MV-4-11 (cell line): ENCODE data around the gene OGN.

Source experiments
- DNase-seq: peaks from one replicate; lab custom pipeline; 2025; lab: John Stamatoyannopoulos, UW

Gene OGN, protein sequence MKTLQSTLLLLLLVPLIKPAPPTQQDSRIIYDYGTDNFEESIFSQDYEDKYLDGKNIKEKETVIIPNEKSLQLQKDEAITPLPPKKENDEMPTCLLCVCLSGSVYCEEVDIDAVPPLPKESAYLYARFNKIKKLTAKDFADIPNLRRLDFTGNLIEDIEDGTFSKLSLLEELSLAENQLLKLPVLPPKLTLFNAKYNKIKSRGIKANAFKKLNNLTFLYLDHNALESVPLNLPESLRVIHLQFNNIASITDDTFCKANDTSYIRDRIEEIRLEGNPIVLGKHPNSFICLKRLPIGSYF

DNA sequence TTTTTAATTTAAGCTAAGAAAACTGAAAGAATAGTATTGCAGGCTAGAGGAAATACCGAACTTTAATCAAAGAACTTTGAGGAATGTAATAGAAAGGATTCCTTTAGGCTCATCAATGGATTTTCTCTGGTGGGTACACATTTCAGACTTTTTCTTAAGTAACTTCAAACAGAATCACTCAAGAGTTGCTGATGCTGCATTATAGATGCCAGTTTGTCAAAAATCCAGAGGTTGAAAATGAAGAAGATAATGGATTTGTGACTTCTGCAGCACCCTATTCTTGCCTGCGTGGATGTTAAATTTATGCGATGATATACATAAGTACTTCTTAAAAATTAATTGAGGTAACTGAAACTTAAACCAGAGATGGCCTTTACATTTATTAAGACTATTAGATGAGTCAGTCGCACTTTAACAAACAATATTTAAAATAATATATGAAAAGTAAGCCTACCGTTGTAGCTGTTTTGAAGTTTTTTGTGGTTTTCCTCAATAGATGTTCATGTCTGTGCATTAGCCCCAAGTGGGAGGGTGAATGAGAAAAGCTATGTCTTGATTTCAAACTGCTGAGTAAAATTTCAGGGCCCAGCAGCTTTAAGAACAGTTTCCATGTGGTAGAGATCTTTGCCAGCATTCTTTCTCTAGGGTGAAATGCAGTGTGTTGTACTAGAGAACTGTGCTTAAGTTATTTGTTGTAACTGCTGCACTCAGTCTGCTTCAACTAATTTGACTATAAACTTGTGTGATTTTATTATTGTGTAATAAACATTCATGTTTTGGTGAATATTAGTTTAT is at the start of gene OGN:
TSS of gene OGN (minus strand) at position 537 of the 795 bp plus-strand sequence. CDS start 1,171 bp downstream, outside the sequence.
- DNase-seq = no peak

DNA sequence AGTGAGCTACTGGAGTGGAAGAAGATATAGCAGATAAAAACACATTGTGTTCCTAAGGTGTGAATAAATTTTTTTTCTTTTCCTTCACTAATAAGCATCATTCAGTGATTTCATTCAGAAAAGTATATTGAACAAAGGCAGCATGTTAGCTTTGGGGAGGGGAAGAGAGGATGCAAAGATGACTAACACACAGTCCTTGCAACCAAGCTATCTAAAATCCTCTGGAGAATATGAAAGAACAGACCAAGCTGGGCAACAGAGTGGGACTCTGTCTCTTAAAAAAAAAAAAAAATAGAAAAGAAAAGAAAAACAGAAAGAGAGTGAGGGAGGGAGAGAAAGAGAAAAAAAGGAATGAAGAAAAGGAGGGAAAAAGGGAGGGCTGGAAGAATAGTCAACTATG is 42.2 kb upstream of the OGN start:
- no peak for DNase-seq

DNA sequence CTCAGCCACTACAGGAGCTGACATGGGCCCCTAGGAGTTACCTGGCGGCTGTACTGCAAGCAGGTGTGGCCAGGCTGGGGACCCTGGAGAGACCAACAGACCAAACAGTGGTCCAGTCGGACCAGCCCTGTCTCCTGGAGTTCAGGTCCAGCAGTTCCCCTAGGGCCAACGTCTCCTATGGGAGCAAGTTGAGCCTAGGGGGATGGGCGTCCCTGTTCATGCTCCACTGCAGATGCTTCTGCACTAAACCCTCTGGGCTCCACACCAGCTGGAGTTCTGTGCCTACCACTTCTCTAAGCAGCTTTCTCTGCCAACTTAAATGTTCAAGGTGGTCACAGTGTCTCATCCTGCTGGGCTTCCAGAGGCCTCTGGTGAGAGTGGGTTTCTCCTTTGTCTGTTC is 40.5 kb upstream of the OGN start:
- DNase-seq = no peak

DNA sequence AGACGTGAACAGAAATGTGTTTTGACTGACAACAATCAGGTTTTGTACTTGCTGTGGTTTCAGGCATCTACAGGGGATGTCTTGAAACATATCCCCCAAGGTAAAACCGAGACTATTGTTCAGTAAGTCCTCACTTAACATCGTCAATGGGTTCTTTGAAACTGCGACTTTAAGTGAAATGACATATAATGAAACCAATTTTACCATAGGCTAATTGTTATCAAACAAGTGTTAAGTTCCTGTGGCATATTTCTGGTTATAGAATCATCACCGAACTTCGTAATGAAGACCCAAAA is 36.3 kb upstream of the OGN start:
- no peak for DNase-seq

DNA sequence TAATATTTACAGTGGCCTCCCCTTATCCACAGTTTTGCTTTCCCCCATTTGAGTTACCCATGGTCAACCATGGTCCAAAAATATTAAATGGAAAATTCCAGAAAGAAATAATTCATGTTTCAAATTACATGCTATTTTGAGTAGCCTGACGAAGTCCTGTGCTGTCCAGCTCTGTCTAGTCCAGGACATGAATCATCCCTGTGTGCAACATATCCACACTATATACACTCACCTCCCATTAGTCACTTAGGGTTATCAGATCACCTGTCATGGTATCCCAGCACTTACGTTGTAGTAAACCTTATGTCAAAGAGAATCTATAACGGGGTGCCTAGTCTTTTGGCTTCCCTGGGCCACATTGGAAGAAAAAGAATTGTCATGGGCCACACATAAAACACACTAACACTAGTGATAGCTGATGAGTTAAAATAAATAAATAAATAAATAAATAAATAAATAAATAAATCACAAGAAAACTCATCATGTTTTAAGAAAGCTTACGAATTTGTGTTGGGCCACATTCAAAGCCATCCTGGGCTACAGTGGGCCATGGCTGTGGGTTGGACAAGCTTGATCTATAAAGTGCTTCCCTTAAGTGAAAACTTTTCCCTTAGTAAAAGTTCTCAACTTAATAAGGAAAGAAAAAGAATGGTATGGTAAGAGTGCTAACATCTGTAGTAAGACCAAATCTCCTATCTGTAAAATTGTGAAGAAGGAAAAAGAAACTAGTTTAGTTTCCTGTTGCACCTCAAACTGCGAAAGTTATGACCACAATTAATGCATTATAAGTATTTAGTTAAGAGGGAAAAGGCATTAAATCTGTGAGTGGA is 35.8 kb upstream of the OGN start:
- no peak for DNase-seq

DNA sequence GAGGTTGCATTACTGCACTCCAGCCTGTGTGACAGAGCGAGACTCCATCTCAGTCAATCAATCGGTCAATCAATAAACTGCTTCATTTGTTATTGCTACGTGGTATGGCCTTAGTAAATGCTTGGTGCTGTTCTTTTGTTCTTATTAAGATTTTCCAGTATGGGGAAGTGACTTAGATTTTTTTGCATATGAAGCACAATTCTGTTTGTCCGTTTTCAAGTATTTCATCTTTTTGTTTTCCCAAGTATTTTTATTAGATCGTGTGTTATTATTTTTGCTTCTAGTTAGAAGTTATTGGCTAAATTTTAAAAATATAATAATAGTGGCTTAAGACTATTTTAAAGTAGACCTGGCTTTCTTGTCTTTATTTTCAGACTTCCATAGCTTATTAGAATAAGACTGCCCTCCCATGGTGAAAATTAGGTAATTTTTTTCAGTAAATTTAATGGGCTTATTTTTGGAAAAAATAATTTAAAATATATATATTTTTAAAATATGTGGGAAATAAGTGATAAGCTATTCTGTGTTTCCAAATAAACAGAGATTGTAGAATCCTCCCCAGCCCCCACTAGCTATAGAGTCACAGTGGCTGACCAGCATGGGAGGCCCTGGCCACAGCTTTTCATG is 34.6 kb upstream of the OGN start:
- DNase-seq = peak; percentile 12

DNA sequence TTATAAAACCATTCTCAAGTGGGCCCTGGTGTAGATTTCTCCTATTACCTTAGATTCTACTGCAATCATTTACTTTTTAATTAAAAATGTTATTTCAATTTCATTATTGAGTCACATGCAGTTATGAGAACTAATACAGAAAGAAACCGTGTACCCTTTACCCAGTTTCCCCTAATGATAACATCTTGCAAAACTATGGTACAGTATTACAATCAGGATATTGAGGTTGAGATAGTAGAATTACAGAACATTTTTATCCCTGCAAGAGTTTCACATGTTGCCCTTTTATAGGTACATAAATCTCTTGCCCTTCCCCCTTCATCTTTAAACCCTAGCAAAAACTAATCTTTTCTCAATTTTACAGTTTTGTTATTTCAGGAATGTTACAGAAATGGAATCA is 30.9 kb upstream of the OGN start:
- DNase-seq = no peak

DNA sequence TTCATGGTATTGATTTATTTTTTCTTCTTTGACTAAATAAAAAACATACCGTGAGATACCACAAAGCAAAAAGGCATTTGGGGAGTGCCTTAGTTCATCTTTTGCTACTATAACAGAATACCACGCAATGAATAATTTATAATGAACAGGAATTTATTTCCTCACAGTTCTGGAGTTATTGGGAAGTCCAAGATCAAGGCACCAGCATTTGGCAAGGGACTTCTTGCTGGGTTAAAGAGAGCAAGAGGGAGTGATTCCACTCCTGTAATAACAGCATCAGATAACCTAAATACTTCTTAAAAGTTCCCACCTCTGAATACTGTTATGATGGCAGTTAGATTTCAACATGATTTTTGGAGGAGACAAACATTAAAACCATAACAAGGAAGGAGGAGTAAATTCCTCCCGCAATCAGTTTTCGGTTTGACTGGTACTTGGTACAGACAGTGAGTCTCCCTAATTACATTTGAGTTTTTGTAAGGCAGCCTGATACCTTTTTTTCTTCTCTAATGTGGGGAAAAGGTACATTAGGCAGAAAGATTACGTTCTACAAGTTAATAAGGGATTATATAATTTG is 28.7 kb upstream of the OGN start:
- no peak for DNase-seq

DNA sequence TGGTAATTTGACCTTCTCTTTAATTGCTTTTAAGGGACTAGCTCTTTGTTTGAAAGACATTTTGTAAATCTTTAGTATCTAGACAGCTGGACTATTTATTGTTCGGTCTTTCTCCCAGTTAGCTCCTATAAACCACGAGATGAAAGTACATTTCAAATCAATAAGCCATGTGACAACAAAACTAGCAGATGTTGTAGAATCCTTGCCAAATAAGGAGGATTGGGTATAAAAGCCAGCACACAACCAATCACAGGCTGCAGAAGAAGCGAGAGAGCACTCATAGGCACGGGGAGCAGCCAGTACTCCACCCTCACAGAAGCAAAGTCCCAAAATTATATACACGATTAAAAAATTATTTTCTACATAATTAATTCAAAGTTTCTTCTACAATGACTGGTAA is 28.0 kb upstream of the OGN start:
- DNase-seq = no peak

DNA sequence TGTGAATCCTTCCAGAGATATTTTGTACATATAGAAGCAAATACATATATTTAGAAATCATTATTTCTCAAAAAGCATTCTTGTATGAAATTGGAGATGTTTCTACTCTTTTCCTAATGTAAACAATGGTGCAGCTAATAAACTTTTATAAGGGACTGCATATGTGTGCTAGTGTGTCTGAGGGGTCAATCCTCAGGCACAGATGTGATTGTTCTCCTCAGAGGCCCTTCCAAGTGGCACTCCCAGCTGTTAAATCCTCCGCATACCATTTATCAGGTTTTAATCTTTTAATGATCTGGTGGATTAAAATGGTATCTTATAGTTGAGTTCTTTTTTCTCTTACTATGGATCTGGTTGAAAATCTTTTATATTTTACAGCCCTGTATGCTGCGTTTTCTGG is 25.5 kb upstream of the OGN start:
- no peak for DNase-seq

DNA sequence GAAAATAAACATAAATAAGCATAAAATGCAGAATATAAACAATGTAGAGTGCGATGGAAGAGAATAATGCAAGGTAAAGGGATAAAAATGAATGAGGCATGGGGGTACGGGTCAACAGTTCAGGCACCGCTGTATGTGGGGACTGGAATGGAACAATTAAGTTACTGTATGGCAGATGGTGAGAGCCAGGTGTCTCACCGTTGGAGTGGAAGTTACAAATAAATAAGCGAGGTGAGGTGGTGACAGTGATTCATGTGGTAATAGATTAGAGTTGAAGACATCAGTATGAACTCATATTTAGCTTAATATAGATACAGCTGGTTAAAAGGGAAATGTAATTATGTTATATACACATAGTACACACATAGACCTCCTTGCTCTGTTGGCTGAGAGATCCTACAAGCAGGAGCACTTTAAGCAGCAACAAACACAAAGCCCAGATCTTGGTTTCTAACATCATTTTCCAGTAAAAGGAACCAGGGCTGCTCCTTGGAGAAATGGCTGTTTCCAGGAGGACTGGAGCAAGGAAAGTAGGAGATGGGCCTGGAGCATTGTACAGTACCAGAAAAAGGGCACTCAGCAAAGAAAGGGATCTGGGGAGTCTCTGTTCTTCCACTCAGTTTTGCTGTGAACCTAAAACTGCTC is 22.2 kb upstream of the OGN start:
- DNase-seq = no peak

DNA sequence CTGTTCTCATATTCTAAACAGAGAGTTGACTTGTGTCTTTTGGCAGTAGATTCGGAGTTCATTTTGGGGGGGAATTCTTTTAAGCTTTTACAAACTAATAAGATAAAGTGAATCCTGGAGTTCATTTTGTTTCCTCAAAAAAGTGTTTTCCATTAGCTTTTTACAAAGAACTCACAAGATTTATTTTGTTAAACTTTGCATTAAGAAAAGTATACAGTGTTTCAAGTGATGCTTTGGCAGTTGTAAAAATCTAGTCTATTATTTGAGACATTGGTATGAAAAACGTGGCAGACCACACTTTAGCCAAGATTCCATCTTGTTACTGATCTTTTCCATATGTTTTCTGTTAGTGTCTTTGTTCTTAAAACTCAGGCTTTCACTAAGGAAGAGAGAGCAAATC is 21.1 kb upstream of the OGN start:
- DNase-seq = no peak

DNA sequence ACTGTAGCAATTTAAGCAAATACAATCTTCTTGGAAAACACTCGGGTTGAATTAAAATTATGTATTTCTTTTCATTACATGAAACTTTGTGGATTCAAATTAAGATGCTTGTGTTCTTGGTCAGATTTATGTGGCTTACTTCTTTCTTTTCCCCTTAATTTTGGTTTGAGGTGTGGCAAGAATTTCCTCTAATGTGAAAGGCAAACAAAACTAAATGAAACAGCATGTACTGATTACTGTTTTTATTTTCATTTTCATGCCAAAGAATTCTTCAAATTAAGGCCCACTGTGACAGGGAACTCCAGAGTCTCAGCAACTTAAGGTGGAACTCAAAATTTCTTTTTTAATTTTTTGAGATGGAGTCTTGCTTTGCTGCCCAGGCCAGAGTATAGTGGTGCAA is 20.0 kb upstream of the OGN start, which contains the start of gene OMD:
TSS of gene OMD (minus strand) at position 132 of the 400 bp plus-strand sequence. CDS start 6,913 bp downstream, outside the sequence.
- DNase-seq = no peak

DNA sequence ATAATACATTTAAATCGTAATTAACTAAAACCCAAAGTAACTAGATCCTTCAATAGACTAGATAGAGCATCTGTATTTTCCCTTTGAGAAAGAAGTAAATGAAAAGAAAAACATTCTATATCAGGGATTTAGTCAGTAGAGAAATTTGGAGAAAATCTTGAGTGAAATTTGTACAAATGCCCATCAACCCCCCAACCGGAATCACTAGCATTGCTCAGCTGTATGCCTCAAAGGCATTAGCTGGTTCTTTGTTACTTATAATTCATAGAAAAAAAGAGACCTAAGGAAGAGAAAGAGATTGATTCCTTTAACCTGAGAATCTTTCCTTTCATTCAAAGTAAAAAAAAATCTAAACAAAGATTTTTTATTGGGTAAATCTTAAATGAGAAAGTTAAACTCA is 19.2 kb upstream of the OGN start:
- DNase-seq = no peak

DNA sequence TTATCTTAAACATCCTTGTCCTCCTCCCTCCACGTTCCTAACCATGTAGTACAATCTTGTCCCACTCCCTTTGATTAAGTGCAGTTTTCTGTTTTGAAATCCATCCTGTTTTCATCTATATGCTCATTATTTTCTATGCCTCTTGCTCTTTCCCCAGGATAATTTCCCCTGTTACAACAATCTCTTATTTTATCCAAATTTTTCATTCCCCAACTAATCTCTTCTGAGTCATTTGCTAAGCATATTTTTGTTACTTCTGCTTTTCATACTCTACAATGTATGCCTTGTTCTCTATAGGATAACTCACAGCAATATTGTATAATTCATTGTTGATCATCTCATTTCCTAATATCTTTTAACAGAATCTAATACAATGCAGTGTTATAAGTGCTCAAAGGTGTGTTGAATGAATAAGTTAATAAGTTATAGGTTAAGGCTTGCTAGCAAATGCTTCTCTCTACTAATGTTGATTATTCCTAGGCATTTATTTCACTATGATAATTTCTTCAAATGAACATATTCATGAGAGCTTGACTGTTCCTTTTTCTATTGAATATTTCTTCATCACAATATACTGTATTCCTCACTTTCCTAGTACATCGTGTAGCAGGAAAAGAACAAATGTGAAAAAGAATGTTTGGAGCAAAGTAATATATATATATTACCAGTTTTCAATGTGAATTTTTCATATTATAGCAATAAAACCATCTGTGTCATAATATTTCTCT is 18.4 kb upstream of the OGN start:
- peak; percentile 65 for DNase-seq

DNA sequence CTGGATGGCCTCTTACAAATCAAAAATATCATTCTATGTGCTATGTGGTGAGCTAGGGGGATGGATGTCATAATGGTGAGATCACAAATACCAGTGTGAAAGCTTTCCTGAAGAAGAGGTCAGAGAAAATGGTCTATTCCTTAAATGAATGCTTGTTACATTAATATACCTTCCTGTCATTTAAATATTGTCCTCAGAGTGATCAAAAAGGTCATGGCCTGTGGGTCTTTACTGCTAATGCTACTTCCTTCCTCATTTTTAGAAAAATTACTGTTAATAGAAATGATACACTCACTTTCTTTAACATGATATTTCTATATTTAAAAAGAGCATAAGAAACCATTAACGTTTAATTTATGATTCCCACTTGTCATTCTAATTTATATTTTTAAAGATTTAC is 10.2 kb upstream of the OGN start:
- peak; percentile 43 for DNase-seq

DNA sequence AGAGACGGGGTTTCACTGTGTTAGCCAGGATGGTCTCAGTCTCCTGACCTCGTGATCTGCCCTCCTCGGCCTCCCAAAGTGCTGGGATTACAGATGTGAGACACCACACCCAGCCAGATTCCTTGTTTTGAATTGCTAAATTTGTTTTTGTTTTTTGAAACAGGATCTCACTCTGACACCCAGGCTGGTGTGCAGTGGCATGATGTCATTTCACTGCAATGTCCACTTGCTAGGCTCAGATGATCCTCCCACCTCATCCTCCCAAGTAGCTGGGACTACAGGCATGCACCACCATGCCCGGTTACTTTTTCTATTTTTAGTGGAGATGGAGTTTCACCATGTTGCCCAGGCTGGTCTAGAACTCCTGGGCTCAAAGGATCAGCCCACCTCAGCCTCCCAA is 6.8 kb upstream of the OGN start:
- peak; percentile 23 for DNase-seq

DNA sequence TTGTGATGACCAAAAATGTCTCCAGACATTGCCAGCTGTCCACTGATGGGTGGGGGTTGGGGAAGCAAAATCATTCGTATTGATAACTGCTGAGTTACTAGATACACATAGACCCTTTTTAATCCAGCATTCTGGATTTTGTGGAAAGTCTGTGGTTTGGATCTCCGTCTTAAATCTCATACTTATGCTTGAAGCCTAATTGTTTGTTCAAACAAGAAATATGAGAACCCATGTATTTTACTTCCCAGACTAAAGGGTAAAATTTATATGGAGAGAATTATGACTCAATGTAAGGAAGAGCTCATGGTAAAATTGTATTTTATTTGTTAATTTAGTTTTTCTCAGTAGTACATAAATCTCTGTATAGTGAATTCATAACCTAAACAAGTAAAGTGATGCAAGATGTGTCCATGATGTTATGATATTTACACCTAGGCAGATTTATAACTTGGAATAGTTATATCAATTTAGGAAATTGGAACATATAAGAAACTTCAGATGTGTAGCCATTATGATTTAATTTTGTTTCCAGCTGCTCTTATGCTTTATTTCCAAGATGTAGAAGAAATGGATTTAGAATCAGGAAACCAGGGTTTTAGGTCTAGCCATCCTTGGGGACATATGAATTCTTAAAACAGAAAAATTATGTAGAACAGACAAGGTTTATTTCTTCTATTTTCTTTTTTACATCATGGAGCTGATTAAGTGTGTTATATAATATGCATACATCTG is 4.5 kb upstream of the OGN start:
- DNase-seq = no peak

DNA sequence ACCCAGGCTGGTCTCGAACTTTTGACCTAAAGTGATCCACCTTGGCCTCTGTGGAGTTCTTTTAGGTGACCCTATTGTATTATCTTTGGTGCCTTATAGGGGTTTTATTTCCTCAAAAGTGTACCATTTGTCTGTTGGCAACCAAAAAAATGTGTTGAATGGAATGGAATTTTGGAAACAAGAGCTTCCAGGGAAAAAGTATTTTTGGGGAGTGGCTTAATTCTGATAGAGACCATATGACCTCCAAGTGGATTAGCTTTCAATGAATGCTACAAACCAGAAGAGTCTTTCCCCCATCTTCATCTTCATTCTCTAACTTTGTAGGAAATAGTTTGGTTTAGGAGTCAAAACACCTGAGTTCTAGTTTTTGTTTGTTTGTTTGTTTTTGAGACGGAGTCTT is 3.4 kb upstream of the OGN start:
- no peak for DNase-seq

DNA sequence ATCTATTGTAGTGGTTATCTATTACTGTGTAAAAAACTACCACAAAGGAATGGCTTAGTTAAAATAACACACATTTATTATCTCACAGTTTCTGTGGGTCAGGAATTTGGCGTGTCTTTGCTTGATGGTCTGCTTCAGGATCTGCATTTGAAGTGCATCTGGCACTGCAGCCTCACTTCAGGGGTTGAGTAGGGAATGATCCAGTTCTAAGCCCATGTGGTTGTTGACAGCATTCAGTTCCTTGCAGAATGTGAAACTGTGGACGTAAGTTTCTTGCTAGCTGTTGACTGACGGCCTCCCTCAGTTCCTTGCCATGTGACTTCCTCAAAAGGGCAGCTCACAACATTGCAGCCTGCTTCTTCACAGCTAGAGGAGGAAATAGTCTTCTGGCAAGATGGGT is 2.1 kb upstream of the OGN start:
- DNase-seq = peak; percentile 93
